B cell (primary cell): Measurements from ENCODE around the gene CAPN10.

Source experiments
- EZH2 ChIP-seq: IDR thresholded peaks from 2 replicates; pipeline ENCODE4 v1.6.1; 2012; ENCODE audit warnings: borderline replicate concordance, low read depth, mild to moderate bottlenecking, moderate library complexity, low read length; ENCODE audit not compliant: insufficient read depth, poor library complexity, severe bottlenecking
- TF ChIP-seq, protein P1 (sequence below): fragments of 200-600 bp; IDR thresholded peaks from one replicate; pipeline ENCODE4 v1.8.0; 2022; ENCODE audit warnings: antibody characterized with exemption, mild to moderate bottlenecking

DNA sequence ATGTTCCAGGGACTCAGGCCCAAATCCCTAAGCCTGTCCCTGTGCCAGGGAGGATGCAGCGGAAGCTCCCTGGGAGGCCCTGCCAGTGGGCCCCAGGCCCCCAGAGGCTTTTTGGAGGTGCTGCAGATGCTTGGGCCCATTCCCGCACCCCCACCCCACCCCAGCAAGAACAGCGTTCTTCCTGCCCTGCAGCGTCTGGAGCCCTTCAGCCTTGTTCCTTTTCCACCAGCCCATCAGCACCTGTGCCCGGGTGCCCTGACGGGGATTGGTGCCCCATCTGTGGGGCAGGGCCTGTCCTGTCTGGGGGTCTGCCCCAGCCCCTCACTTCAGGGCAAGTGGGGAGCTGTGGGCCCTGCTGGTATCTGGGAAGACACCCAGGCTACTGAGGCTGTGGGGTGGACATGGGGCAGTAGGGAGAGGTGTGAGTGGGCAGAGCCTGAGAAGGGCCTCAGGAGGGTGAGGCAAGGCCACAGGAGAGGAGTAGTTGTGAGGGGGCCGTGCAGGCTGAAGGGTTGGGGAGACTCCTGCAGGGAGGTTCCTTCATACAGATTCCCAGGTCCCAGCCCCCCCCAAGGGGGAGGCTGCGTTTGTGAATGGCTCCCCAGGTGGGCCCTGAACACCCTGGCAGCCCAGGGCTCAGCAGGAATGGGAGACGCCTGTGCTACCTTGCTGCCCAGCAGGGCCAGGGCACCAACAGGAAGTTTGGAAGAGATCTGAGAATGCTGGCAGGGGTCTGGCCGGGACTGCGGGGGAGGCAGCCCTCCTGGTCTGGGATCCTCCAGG is 15.8 kb upstream of the CAPN10 start:
- TF ChIP-seq, protein P1, sequence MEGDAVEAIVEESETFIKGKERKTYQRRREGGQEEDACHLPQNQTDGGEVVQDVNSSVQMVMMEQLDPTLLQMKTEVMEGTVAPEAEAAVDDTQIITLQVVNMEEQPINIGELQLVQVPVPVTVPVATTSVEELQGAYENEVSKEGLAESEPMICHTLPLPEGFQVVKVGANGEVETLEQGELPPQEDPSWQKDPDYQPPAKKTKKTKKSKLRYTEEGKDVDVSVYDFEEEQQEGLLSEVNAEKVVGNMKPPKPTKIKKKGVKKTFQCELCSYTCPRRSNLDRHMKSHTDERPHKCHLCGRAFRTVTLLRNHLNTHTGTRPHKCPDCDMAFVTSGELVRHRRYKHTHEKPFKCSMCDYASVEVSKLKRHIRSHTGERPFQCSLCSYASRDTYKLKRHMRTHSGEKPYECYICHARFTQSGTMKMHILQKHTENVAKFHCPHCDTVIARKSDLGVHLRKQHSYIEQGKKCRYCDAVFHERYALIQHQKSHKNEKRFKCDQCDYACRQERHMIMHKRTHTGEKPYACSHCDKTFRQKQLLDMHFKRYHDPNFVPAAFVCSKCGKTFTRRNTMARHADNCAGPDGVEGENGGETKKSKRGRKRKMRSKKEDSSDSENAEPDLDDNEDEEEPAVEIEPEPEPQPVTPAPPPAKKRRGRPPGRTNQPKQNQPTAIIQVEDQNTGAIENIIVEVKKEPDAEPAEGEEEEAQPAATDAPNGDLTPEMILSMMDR = no peak
- no peak for TF ChIP-seq EZH2
